ENCODE measurements around the gene DENND1C.

DENND1C gene

DNA sequence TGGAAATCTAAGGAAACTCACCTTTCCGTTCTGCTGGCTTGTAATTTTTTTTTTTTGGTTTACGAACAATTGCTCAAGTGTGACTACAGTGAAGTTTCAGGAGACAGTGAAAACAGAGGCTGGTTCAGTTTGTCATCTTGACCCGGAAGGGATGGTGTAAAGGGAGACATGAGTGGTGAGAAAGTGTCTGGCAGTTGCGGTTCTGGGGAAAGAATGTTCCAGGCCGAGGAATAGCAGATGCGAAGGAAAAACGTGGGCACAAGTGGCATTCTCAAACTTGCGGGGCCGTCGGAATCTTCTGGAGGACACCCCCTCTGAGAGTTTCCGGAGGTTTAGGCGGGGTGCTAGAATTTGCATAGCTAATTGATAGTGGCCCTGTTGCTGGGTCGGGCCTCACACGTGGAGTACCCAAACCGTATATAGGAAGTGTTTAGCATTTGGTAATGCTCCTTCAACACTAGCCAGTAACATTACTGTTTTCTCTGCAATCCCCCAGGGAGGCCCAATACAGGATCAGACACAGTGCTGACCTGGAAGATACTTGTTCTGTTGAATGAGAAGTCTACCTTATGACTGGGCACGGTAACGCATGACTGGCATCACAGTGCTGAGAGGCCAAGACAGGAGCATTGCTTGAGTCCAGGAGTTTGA lies 46.4 kb upstream of the DENND1C start:
- H3K4me3 ChIP-seq (ENCODE audit: low read depth, low read length) = no peak overlapping the region
- DNase-seq (ENCODE audit: low read depth) = no peak
- TF ChIP-seq, protein P1, sequence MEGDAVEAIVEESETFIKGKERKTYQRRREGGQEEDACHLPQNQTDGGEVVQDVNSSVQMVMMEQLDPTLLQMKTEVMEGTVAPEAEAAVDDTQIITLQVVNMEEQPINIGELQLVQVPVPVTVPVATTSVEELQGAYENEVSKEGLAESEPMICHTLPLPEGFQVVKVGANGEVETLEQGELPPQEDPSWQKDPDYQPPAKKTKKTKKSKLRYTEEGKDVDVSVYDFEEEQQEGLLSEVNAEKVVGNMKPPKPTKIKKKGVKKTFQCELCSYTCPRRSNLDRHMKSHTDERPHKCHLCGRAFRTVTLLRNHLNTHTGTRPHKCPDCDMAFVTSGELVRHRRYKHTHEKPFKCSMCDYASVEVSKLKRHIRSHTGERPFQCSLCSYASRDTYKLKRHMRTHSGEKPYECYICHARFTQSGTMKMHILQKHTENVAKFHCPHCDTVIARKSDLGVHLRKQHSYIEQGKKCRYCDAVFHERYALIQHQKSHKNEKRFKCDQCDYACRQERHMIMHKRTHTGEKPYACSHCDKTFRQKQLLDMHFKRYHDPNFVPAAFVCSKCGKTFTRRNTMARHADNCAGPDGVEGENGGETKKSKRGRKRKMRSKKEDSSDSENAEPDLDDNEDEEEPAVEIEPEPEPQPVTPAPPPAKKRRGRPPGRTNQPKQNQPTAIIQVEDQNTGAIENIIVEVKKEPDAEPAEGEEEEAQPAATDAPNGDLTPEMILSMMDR (IDR thresholded peaks at IDR 0.05; ENCODE audit: control insufficient read depth, extremely low read depth, insufficient read depth) = no peak

DNA sequence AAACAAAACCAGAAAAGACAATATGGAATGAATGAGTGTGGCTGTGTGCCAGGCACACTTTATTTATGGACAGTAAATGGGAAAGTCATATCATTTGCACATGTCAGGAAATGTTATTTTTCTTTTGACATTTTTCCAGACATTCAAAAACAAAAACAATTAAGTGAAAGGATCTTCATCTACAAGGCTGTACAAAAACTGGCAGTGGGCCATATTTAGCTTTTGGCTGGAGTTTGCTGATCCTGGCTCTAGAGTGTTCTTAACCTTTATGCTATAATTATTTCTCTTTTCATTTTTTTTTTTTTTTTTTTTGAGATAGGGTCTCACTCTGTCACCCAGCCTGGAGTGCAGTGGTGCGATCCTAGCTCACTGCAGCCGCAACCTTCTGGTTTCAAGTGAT lies 42.7 kb upstream of the DENND1C start:
- no peak overlapping the region for H3K4me3 ChIP-seq (ENCODE audit: low read depth, low read length)
- no peak for DNase-seq (ENCODE audit: low read depth)
- TF ChIP-seq, protein P1 (IDR thresholded peaks at IDR 0.05; ENCODE audit: control insufficient read depth, extremely low read depth, insufficient read depth) = no peak

DNA sequence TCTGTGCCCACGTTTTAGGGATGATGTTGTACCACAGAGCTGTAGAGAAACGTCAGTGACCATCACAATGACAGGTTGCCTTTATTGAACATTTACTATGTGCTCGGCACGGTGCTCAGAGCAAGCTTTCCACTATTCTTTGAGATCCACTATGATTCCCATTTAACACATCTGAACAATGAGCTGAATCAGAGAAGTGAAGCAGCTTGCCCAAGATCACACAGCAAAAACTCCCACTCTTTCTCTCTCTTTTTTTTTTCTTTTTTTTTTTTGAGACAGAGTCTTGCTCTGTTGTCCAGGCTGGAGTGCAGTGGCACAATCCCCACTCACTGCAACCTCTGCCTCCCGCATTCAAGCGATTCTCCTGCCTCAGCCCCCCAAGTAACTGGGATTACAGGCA lies 41.1 kb upstream of the DENND1C start:
- DNase-seq (ENCODE audit: low read depth) = no peak
- TF ChIP-seq, protein P1 (IDR thresholded peaks at IDR 0.05; ENCODE audit: control insufficient read depth, extremely low read depth, insufficient read depth) = no peak
- no peak overlapping the region for H3K4me3 ChIP-seq (ENCODE audit: low read depth, low read length)

DNA sequence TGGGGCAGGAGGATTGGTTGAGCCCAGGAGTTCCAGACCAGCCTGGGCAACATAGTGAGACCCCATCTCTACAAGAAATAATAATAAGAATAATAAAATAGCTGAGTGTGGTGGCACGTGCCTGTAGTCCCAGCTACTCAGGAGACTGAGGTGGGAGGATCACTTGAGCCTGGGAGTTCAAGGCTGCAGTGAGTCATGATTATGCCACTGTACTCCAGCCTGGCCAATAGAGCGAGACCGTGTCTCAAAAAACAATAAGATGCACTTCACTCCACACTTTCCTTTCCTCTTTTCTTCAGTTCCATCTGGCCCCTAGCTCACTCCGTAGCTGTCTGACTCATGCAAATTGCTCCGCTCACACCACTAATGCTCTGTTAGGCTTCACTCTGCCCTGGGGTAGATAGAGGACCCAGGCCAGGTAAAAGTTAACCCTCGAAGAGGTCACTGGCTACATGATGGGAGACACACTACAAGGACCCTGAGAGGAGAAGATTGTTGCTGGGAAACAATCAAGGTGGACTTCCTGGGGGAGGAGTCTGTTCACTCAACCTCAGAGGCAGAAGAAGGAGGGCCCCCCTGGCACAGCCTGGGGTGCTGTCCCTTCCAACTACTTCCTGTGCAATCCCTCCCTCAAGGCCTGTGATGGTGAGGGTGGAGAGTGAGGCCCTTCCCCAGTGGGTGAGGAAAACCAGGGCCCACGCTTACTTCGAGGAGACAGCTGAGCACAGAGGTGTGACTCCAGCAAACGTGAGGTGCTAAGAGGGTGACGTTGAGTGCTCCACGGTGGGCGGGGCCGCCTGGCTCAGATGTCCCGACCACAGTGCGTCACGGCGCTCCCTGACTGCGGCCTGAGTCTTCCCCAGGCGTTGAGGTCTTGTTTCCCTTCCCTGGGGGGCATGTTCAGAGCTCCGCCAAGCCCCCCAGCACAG lies 40.4 kb upstream of the DENND1C start:
- no peak overlapping the region for H3K4me3 ChIP-seq (ENCODE audit: low read depth, low read length)
- TF ChIP-seq, protein P1 (IDR thresholded peaks at IDR 0.05; ENCODE audit: control insufficient read depth, extremely low read depth, insufficient read depth) = no peak
- no peak for DNase-seq (ENCODE audit: low read depth)

DNA sequence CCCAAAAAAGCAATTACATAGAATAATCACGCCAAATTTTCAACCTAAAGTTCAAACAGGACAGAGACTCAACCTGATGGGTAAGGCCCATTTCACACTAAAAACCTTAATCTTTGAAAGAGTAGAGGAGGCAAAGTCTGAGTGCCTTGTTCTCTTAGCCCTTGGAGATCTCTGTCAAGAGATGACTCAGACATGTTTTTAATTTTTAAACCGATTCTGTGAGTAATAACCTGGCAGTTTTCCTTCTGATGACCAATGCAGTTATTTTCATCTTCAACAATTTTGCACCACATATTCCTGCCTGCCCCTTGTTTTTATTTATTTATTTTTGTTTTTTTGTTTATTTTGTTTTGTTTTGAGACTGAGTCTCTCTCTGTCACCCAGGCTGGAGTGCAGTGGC lies 37.7 kb upstream of the DENND1C start:
- TF ChIP-seq, protein P1 (IDR thresholded peaks at IDR 0.05; ENCODE audit: control insufficient read depth, extremely low read depth, insufficient read depth) = no peak
- no peak overlapping the region for H3K4me3 ChIP-seq (ENCODE audit: low read depth, low read length)
- DNase-seq (ENCODE audit: low read depth) = no peak

DNA sequence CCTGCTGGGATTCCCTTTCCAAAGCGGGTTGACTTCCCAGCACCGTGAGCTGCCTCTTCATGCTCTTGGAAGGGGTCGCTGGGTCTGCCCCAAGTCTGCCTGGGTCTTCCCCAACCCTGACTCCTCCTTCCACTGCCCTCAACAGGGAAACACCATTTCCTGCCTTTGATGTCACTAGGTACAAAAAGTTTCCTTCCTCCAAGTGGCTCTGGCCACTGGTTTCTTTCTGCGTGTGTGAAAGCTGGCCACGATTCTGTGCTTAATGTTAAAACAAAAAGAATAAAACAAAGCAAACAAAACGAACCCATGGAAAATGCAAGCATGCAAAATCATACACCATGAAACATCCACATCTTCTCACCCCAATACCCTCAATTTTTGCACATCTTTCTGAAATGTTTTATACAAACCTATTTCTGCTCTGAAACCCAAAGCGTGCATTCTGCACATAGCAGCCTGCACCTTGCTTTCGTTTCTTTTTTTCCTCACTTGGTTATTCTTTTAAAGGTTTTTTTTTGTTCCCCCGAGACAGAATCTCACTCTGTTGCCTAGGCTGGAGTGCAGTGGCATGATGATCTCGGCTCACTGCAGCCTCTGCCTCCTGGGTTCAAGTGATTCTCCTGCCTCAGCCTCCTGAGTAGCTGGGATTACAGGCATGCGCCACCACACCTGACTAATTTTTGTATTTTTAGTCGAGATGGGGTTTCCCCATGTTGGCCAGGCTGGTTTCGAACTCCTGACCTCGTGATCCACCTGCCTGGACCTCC lies 36.7 kb upstream of the DENND1C start:
- no peak overlapping the region for H3K4me3 ChIP-seq (ENCODE audit: low read depth, low read length)
- no peak for DNase-seq (ENCODE audit: low read depth)
- TF ChIP-seq, protein P1 (IDR thresholded peaks at IDR 0.05; ENCODE audit: control insufficient read depth, extremely low read depth, insufficient read depth) = no peak
